ENCODE results near the gene PAMR1.

DNA sequence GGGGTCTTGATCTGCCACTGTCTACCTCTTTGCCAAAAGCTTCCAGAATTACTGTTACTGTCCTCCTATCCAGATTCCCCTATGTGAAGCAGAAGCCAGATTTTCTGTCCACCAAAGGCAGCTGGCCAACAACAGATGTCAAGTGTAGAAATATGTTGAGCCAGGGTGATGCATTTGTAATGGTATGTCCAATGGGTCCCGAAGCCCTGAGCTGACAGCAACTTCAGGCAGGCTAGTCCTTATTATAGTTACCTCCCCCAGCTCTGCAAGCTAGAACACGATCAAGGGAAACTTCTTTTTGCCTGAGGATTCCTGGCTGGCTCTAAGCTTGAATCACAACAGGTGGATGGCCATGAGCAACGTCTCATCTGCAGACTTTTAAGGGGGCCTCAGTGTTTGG lies 10.2 kb downstream of the PAMR1 start:
- no peak for TF ChIP-seq CTCF (IDR thresholded peaks at IDR 0.05)
- no peak for TF ChIP-seq EZH2 (IDR thresholded peaks at IDR 0.05)
- no peak for TF ChIP-seq EZH2phosphoT487 (IDR thresholded peaks at IDR 0.05)
